SK-N-SH (cell line): ENCODE measurements around the gene YAF2. TPM values are rescaled to one million over a fixed set of nuclear protein-coding genes. Genes with fewer than 3 reads are reported as not detected.
"Not testable (repeated sequence)": the region's sequence is repeated elsewhere in the genome, so short reads cannot be mapped to it uniquely, and the experiment has no call there.

Experiments used
- CTCF ChIA-PET: fragments of 300-600, 350-600 bp; formaldehyde crosslinking; extraction: SDS; loops from one replicate; lab custom pipeline; 2021; lab: Yijun Ruan, JAX
- POLR2A ChIA-PET: fragments of 350-600 bp; sonication (Branson Sonifier 250); formaldehyde crosslinking; extraction: SDS; loops from one replicate; lab custom pipeline; 2020; ENCODE audit warnings: antibody characterized with exemption, inconsistent platforms; lab: Yijun Ruan, JAX
- DNase-seq: peaks from one replicate; pipeline ENCODE4 v3.0.0; 2012
- H2AFZ ChIP-seq: fragments of 200-600 bp; sonication (generic); 2 replicates; pipeline ENCODE4 v1.8.1; 2016; ENCODE audit warnings: antibody characterized with exemption, mild to moderate bottlenecking, low read depth
- H3F3A ChIP-seq: fragments of 200-600 bp; sonication (generic); replicated peaks from 2 replicates; pipeline ENCODE3; 2016; ENCODE audit warnings: antibody characterized with exemption, mild to moderate bottlenecking; ENCODE audit not compliant: insufficient read depth
- H3K27ac ChIP-seq, 2 experiments: fragments of 200-500 bp in 1 of 2; fragments of 200-600 bp in 1 of 2; sonication (Bioruptor generic) in 1 of 2; sonication (generic), shearing (Covaris generic) in 1 of 2; 2 replicates each; pipeline versions ENCODE4 v1.5.1 to v1.6.1; 2014 to 2016; ENCODE audit warnings: low read depth in 2 of 2, inconsistent platforms in 1 of 2, low read length in 1 of 2, mild to moderate bottlenecking in 1 of 2, mixed read lengths in 1 of 2
- H3K27me3 ChIP-seq: fragments of 200-600 bp; sonication (generic), shearing (Covaris generic); 2 replicates; pipeline ENCODE4 v1.6.1; 2016; ENCODE audit warnings: mixed run types; ENCODE audit not compliant: insufficient read depth
- H3K36me3 ChIP-seq, 2 experiments: fragments of 200-500 bp in 1 of 2; fragments of 200-600 bp in 1 of 2; sonication (Bioruptor generic) in 1 of 2; sonication (generic) in 1 of 2; replicated peaks in 1 of 2; 2 replicates each; pipeline versions ENCODE3 to v1.5.1; 2014 to 2016; ENCODE audit warnings: low read length in 1 of 2, mild to moderate bottlenecking in 1 of 2; ENCODE audit not compliant: insufficient read depth in 2 of 2, control insufficient read depth in 1 of 2
- H3K4me1 ChIP-seq, 2 experiments: fragments of 200-500 bp in 1 of 2; fragments of 200-600 bp in 1 of 2; sonication (Bioruptor generic) in 1 of 2; sonication (generic), shearing (Covaris generic) in 1 of 2; 2 replicates each; pipeline versions ENCODE4 v1.5.1 to v1.6.1; 2014 to 2016; ENCODE audit warnings: low read depth in 1 of 2, low read length in 1 of 2, mixed run types in 1 of 2; ENCODE audit not compliant: insufficient read depth in 2 of 2, control insufficient read depth in 1 of 2
- H3K4me2 ChIP-seq: fragments of 200-600 bp; sonication (generic), shearing (Covaris generic); 2 replicates; pipeline ENCODE4 v1.6.1; 2017; ENCODE audit warnings: mixed run types
- H3K4me3 ChIP-seq, 2 experiments: fragments of 200-500 bp in 1 of 2; fragments of 200-600 bp in 1 of 2; sonication (Bioruptor generic) in 1 of 2; sonication (generic), shearing (Covaris generic) in 1 of 2; 2 replicates each; pipeline versions ENCODE4 v1.5.1 to v1.8.1; 2014 to 2016; ENCODE audit warnings: low read depth in 2 of 2, inconsistent platforms in 1 of 2, low read length in 1 of 2, mild to moderate bottlenecking in 1 of 2, mixed read lengths in 1 of 2, moderate library complexity in 1 of 2
- H3K79me2 ChIP-seq: fragments of 200-600 bp; sonication (generic); 2 replicates; pipeline ENCODE4 v1.8.1; 2017; ENCODE audit warnings: mild to moderate bottlenecking; ENCODE audit not compliant: insufficient read depth
- H3K9ac ChIP-seq: fragments of 200-600 bp; sonication (generic); 2 replicates; pipeline ENCODE4 v1.6.1; 2017; ENCODE audit warnings: mixed run types
- H3K9me2 ChIP-seq: fragments of 200-600 bp; sonication (generic); 2 replicates; pipeline ENCODE4 v1.6.1; 2017; ENCODE audit warnings: mixed run types
- H3K9me3 ChIP-seq: fragments of 200-600 bp; sonication (generic); 2 replicates; pipeline ENCODE4 v1.6.1; 2017; ENCODE audit warnings: mixed run types, mild to moderate bottlenecking, moderate library complexity
- H4K20me1 ChIP-seq: fragments of 200-600 bp; sonication (generic); 2 replicates; pipeline ENCODE4 v1.6.1; 2017; ENCODE audit warnings: mild to moderate bottlenecking, mixed run types; ENCODE audit not compliant: insufficient read depth
- CHD2 ChIP-seq: fragments of 150-350 bp; IDR thresholded peaks from 2 replicates; pipeline ENCODE4 v1.6.1; 2018; ENCODE audit warnings: low read length; ENCODE audit not compliant: partially characterized antibody
- EP300 ChIP-seq, 2 experiments: IDR thresholded peaks; 2 replicates each; pipeline versions ENCODE4 v1.4.0 to v1.6.1; 2012; ENCODE audit warnings: borderline replicate concordance in 1 of 2, low read depth in 1 of 2, low read length in 1 of 2
- FOSL2 ChIP-seq: IDR thresholded peaks from 2 replicates; pipeline ENCODE4 v1.4.0; 2012; ENCODE audit warnings: low read depth, mild to moderate bottlenecking, moderate library complexity, borderline replicate concordance
- FOXM1 ChIP-seq: IDR thresholded peaks from 2 replicates; pipeline ENCODE4 v1.4.0; 2012; ENCODE audit warnings: low read depth, mild to moderate bottlenecking
- GABPA ChIP-seq: IDR thresholded peaks from 2 replicates; pipeline ENCODE4 v1.4.0; 2012; ENCODE audit warnings: low read depth, mild to moderate bottlenecking
- JUND ChIP-seq: IDR thresholded peaks from 2 replicates; pipeline ENCODE4 v1.4.0; 2012
- MXI1 ChIP-seq: IDR thresholded peaks from 2 replicates; pipeline ENCODE4 v1.6.1; 2012; ENCODE audit warnings: mild to moderate bottlenecking, low read depth, low read length, improper control_type of control experiment
- RAD21 ChIP-seq: IDR thresholded peaks from 2 replicates; pipeline ENCODE4 v1.6.1; 2012; ENCODE audit warnings: mild to moderate bottlenecking, low read length
- REST ChIP-seq: IDR thresholded peaks from 2 replicates; pipeline ENCODE4 v1.6.1; 2012; ENCODE audit warnings: mild to moderate bottlenecking, low read depth, low read length, moderate library complexity
- RFX5 ChIP-seq: IDR thresholded peaks from 2 replicates; pipeline ENCODE4 v1.6.1; 2012; ENCODE audit warnings: mild to moderate bottlenecking, improper control_type of control experiment, low read length
- SMC3 ChIP-seq: IDR thresholded peaks from 2 replicates; pipeline ENCODE4 v1.6.1; 2012; ENCODE audit warnings: low read depth, low read length, improper control_type of control experiment
- TCF12 ChIP-seq: IDR thresholded peaks from 2 replicates; pipeline ENCODE4 v1.4.0; 2012
- USF1 ChIP-seq: IDR thresholded peaks from 2 replicates; pipeline ENCODE4 v1.4.0; 2012; ENCODE audit warnings: low read depth, borderline replicate concordance
- WGBS: methylation state at CpG from one replicate; pipeline ENCODE4 v1.1.6; 2017; ENCODE audit warnings: low lambda C conversion rate; 5-methylcytosine and 5-hydroxymethylcytosine counted together
- polyA plus RNA-seq, 3 experiments: library from polyadenylated mRNA; depleted of rRNA; stranded (reverse); fragments of >200 nt; gene quantifications; 2 replicates each; pipeline ENCODE4 v1.2.3, GENCODE V29; 2012

The YAF2 gene
- polyA plus RNA-seq, 1 of the 3 experiments (the other 2 are of a cell fraction): 5.3 TPM

- no peaks in the 10 kb centered on the region for H4K20me1 ChIP-seq
- peaks cover 7 to 17% of the 10 kb centered on the region in 2 experiments; a peak in 3 of 4 replicates for H3K4me1 ChIP-seq
- no peak overlapping the region for H3K4me3 ChIP-seq
- H3K9me3 ChIP-seq: no peaks in the 10 kb centered on the region
- no peak for DNase-seq
- no peak overlapping the region for H2AFZ ChIP-seq
- POLR2A ChIA-PET: no interaction called here
- no peaks in the 10 kb centered on the region for H3K27me3 ChIP-seq
- WGBS: 90% methylated on average over 2 of the region's 2 CpGs
- H3K9me2 ChIP-seq: no peaks in the 10 kb centered on the region
- peaks cover 4% of the 10 kb centered on the region for H3F3A ChIP-seq
- H3K36me3 ChIP-seq: peaks cover 17 to 21% of the 10 kb centered on the region in 2 experiments
- H3K9ac ChIP-seq: no peak overlapping the region
- no peak overlapping the region for H3K4me2 ChIP-seq
- H3K79me2 ChIP-seq: peaks cover 81% of the 10 kb centered on the region
- no peak overlapping the region for H3K27ac ChIP-seq
- TF ChIP-seq EP300 (IDR thresholded peaks at IDR 0.05; ENCODE audit: borderline replicate concordance in 1 of 2, low read depth in 1 of 2, low read length in 1 of 2) (no peak), TCF12 (no peak), JUND (no peak), GABPA (no peak), MXI1 (no peak), REST (no peak), FOXM1 (no peak), FOSL2 (no peak), SMC3 (no peak), RFX5 (no peak), RAD21 (no peak), USF1 (no peak), CHD2 (no peak)
- CTCF ChIA-PET: interaction anchor here (3.0 kb wide), 1 partner anchor 97 kb away, joined by 12 read pairs; no protein-coding TSS in a partner anchor
These were observed 3.1 kb downstream of the YAF2 start for GRCh38 chr12:42234970-42235369.

GRCh38 chr12:42227525-42227924 is 10.5 kb downstream of the YAF2 start:
- H3K4me3 ChIP-seq, DNase-seq, H3K9me3 ChIP-seq, H3F3A ChIP-seq, H3K27ac ChIP-seq, H3K9ac ChIP-seq, H3K9me2 ChIP-seq, H3K4me2 ChIP-seq, H4K20me1 ChIP-seq, H3K4me1 ChIP-seq, CTCF ChIA-PET, H2AFZ ChIP-seq, POLR2A ChIA-PET, H3K27me3 ChIP-seq: not testable (repeated sequence)
- Histone ChIP-seq H3K36me3 (peaks cover 6 to 15% of the 10 kb centered on the region in 2 experiments), H3K79me2 (peaks cover 46% of the 10 kb centered on the region)
- WGBS: no CpG with 5 or more reads among the region's 30 CpGs

GRCh38 chr12:42224501-42224900 is 13.5 kb downstream of the YAF2 start:
- H3K27ac ChIP-seq, H3K9ac ChIP-seq, H2AFZ ChIP-seq, POLR2A ChIA-PET, H3F3A ChIP-seq, H3K9me2 ChIP-seq, H3K4me1 ChIP-seq, DNase-seq, H4K20me1 ChIP-seq, H3K4me2 ChIP-seq, CTCF ChIA-PET, H3K27me3 ChIP-seq, H3K36me3 ChIP-seq, H3K9me3 ChIP-seq, H3K4me3 ChIP-seq: not testable (repeated sequence)
- peaks cover 32% of the 10 kb centered on the region for H3K79me2 ChIP-seq
- WGBS: 99% methylated on average over 5 of the region's 5 CpGs
